PFSK-1 (cell line): Measurements from ENCODE around the gene FAM83B.

Source experiments
- FOXP2 ChIP-seq: optimal IDR thresholded peaks from 2 replicates; pipeline ENCODE3; 2011; ENCODE audit warnings: borderline replicate concordance, control low read depth, inconsistent platforms; ENCODE audit not compliant: insufficient read depth; ENCODE audit errors: extremely low read length, extremely low read depth
- POLR2AphosphoS5 ChIP-seq: IDR thresholded peaks from 2 replicates; pipeline ENCODE4 v1.6.1; 2012; ENCODE audit warnings: low read depth, mild to moderate bottlenecking, control low read depth, low read length, moderate library complexity
- SIN3A ChIP-seq: IDR thresholded peaks from 2 replicates; pipeline ENCODE4 v1.6.1; 2012; ENCODE audit warnings: mild to moderate bottlenecking, low read length, moderate library complexity, borderline replicate concordance; ENCODE audit not compliant: insufficient read depth
- TAF1 ChIP-seq: IDR thresholded peaks from 2 replicates; pipeline ENCODE4 v1.6.1; 2012; ENCODE audit warnings: low read length, control low read depth, borderline replicate concordance; ENCODE audit not compliant: insufficient read depth
- TF ChIP-seq, protein P1 (sequence below), 2 experiments: IDR thresholded peaks; 2 replicates each; pipeline versions ENCODE4 v1.6.1 to v1.8.0; 2011 to 2012; ENCODE audit warnings: low read depth in 2 of 2, low read length in 2 of 2, control low read depth in 1 of 2, inconsistent platforms in 1 of 2, mild to moderate bottlenecking in 1 of 2, moderate library complexity in 1 of 2; ENCODE audit not compliant: insufficient read depth in 1 of 2

The FAM83B gene

DNA sequence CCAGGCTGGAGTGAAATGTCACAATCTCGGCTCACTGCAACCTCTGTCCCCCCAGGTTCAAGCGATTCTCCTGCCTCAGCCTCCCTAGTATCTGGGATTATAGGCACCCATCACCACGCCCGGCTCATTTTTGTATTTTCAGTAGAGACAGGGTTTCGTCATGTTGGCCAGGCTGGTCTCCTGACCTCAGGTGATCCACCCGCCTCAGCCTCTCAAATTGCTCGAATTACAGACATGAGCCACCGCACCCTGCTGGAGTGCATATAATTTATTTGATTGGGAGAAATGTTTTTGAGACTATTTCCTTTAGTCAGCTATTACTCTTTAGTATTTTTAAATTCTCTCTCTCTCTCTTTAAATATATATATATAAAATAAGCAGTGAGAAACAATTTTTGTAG lies 29.8 kb downstream of the FAM83B start:
- TF ChIP-seq FOXP2 (no peak), SIN3A (no peak), POLR2AphosphoS5 (no peak)
- TF ChIP-seq, protein P1, sequence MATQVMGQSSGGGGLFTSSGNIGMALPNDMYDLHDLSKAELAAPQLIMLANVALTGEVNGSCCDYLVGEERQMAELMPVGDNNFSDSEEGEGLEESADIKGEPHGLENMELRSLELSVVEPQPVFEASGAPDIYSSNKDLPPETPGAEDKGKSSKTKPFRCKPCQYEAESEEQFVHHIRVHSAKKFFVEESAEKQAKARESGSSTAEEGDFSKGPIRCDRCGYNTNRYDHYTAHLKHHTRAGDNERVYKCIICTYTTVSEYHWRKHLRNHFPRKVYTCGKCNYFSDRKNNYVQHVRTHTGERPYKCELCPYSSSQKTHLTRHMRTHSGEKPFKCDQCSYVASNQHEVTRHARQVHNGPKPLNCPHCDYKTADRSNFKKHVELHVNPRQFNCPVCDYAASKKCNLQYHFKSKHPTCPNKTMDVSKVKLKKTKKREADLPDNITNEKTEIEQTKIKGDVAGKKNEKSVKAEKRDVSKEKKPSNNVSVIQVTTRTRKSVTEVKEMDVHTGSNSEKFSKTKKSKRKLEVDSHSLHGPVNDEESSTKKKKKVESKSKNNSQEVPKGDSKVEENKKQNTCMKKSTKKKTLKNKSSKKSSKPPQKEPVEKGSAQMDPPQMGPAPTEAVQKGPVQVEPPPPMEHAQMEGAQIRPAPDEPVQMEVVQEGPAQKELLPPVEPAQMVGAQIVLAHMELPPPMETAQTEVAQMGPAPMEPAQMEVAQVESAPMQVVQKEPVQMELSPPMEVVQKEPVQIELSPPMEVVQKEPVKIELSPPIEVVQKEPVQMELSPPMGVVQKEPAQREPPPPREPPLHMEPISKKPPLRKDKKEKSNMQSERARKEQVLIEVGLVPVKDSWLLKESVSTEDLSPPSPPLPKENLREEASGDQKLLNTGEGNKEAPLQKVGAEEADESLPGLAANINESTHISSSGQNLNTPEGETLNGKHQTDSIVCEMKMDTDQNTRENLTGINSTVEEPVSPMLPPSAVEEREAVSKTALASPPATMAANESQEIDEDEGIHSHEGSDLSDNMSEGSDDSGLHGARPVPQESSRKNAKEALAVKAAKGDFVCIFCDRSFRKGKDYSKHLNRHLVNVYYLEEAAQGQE (IDR thresholded peaks at IDR 0.05; ENCODE audit: insufficient read depth in 1 of 2, low read depth in 2 of 2, low read length in 2 of 2) = no peak

DNA sequence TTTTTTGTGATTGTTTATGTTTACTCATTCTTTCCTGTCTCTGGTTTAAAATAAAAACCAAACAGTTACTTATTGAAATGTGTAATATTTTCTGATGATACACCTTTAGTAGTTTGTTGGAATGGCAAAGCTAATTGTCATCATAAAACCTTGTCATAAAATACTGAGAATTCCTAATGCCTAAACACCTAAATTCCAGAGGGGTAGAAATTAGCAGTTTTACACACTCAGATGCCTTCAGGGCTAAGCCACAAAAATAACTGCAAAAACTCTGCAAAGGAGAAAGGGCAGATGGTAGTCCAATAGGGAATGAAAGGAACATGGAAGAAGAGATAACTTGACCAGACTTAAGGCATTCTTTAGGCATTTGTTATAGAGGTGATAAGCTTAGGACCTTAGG lies 30.3 kb downstream of the FAM83B start:
- TF ChIP-seq, protein P1 (IDR thresholded peaks at IDR 0.05; ENCODE audit: insufficient read depth in 1 of 2, low read depth in 2 of 2, low read length in 2 of 2) = no peak
- no peak for TF ChIP-seq POLR2AphosphoS5
- TF ChIP-seq TAF1 = no peak
- TF ChIP-seq SIN3A = no peak
- TF ChIP-seq FOXP2 = no peak

DNA sequence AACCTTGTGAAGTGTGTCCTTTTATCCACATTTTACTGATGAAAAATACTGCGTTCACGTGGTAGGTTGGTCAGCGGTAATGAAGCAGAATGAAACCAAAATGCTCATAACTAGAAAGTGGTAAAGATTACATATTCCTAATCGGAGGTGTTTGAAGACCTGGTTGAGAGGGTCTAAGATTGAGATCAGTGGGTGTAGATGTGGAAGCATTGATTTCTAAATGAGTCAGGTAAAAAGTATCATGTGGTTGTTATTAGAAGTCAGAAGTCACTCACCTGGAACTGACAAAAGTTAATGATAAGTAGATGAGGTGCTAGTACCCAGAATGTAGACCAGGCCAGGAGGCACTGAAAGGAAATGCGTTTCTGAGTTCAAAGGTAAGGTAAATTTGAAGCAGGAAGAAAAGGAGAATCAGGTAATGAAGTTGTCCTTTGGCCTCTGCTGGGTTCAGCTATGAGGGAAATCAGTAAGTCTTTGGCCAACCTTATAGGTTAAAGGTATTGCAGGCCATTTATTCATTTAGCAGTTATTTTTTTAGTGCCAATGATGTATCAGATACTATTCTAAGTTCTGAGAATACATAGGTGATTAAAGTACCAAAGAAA lies 31.2 kb downstream of the FAM83B start:
- TF ChIP-seq SIN3A (no peak), TAF1 (no peak), FOXP2 (no peak)

DNA sequence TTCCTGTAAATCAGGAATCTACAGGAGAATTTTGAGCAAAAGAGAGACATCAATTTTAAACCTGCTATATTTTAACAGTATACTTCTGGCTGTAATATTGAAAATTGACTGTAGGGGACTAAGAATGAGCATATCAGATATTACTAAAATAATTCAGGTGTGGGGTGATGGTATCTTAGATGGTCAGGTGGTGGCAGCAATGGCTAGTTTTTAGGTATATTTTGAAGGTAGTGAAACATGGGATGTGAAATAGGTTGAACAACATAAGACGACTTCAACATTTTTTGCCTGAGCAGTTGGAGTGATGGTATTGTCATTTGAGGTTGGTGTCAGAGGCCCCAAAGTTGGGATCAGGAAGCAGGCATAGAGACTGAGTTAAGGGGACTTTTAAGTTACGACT lies 32.1 kb downstream of the FAM83B start:
- no peak for TF ChIP-seq FOXP2
- no peak for TF ChIP-seq POLR2AphosphoS5
- no peak for TF ChIP-seq SIN3A
- TF ChIP-seq TAF1 = no peak
- TF ChIP-seq, protein P1 (IDR thresholded peaks at IDR 0.05; ENCODE audit: insufficient read depth in 1 of 2, low read depth in 2 of 2, low read length in 2 of 2) = no peak

DNA sequence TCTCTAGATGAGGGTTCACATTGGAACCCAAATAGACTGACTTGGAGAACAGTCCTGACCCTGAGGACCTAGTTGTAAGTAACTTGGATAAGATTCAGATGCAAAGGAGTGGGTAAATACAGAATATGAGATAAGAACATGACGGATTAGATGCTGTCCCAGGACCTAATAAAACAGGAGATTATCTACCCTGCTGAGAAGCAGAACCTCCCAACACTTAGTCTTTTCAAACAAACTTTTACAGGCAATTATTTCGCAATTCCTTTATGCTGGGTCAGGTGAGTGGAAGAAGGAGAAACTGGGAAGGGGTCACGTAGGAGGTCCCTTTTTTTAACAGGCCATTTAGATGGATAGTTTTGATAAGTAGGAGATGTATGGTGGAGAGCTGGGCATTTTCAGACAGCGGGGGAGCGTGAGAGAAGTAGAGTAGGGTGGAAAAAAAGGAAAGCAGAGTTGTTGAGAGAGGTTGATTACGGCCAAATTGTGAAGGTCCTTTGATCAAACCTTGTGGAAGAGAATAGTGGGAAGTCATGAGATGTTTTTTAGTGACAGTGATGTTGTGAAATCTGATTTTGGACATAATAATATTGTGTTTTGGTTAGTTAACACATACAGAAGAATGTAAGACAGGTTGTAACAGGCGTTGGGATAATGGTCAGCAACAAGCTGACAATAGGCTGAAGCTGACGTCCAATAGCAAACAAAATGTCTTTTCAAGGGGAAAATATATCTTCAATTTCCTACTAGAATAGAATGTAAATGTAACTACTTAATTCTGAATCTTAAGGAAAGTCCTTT lies 32.8 kb downstream of the FAM83B start:
- TF ChIP-seq, protein P1 (IDR thresholded peaks at IDR 0.05; ENCODE audit: insufficient read depth in 1 of 2, low read depth in 2 of 2, low read length in 2 of 2) = no peak
- no peak for TF ChIP-seq SIN3A
- TF ChIP-seq FOXP2 = no peak
- no peak for TF ChIP-seq TAF1
- no peak for TF ChIP-seq POLR2AphosphoS5
